ENCODE measurements around the gene POLN. TPM values are rescaled to one million over a fixed set of nuclear protein-coding genes. Genes with fewer than 3 reads are reported as not detected.

Gene POLN
- total RNA-seq, 1 experiment from 2014 or later, result 0.26 TPM

DNA sequence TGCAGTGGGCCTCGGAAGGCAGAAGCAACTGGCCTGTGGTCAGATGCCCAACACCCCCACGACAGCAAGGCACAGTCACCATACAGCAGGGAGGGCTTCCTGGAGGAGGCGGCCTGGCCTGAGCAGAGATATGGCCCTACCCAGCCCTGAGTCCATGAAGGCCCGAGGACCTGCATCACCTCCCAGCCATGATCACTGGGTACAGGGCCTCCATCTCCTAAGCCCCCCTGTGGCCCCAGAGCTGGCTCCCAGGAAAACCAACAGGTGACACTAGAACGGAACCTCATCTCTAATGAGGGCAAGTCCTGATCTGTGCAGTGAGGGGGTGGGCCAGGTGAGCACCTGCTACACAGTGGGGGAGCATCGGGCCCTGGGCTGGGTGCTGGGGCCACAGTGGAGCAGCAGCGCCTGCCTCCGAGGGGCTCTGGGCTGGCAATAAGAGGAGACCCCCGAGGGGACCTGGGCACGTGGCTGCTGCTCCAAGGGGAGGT lies 46.2 kb upstream of the POLN start:
- intact Hi-C loops (cut with micrococcal nuclease), result no loop called here
- POLR2A ChIA-PET (ENCODE audit: unreplicated experiment), result interaction anchor here (0.5 kb wide), 1 partner anchor 126 kb away, joined by 3 read pairs; no protein-coding TSS in a partner anchor
- no peaks in the 10 kb centered on the region for H3K9me3 ChIP-seq (ENCODE audit: low read length)

GRCh38 chr4:2287594-2287915 lies 45.6 kb upstream of the POLN start:
- Histone ChIP-seq H3K9me3 (ENCODE audit: low read length) (no peaks in the 10 kb centered on the region), H3K36me3 (ENCODE audit: low read depth, low read length) (no peaks in the 10 kb centered on the region), H3K27ac (ENCODE audit: low read length) (no peak overlapping the region), H3K27me3 (ENCODE audit: low read length) (no peaks in the 10 kb centered on the region), H3K79me2 (ENCODE audit: low read length) (no peaks in the 10 kb centered on the region), H3K4me2 (ENCODE audit: low read length) (no peak overlapping the region), H3K9me2 (replicated peaks; ENCODE audit: low read length) (no peaks in the 10 kb centered on the region), H3F3A (ENCODE audit: low read length, unreplicated experiment) (no peaks in the 10 kb centered on the region), H3K4me1 (ENCODE audit: insufficient read depth, low read length) (peaks cover 11% of the 10 kb centered on the region), H3K9ac (ENCODE audit: low read length) (no peak overlapping the region), H4K20me1 (ENCODE audit: low read length) (no peaks in the 10 kb centered on the region), H2AFZ (ENCODE audit: low read length) (no peak overlapping the region), H3K4me3 (ENCODE audit: low read length) (no peak overlapping the region)
- TF ChIP-seq CTCF (conservative IDR thresholded peaks at IDR 0.05; ENCODE audit: low read depth, low read length), result no peak
- TF ChIP-seq EZH2 (IDR thresholded peaks at IDR 0.05; ENCODE audit: low read length, unreplicated experiment), result no peak
- TF ChIP-seq EZH2phosphoT487 (IDR thresholded peaks at IDR 0.05; ENCODE audit: borderline replicate concordance, low read length), result no peak
- POLR2A ChIA-PET (ENCODE audit: unreplicated experiment), result interaction anchor here (0.5 kb wide), 1 partner anchor 126 kb away, joined by 3 read pairs; no protein-coding TSS in a partner anchor
- no TSS peak for BruUV-seq (replicated peaks)
- DNase-seq, result no peak
- CTCF ChIA-PET, result no interaction called here
- ATAC-seq, result no peak
- intact Hi-C loops (cut with micrococcal nuclease), result no loop called here

More for the DNA sequence above, 46.2 kb upstream of the POLN start:
- no peak overlapping the region for H3K4me2 ChIP-seq (ENCODE audit: low read length)
- no peaks in the 10 kb centered on the region for H3K27me3 ChIP-seq (ENCODE audit: low read length)
- H3K9ac ChIP-seq (ENCODE audit: low read length), result no peak overlapping the region
- no peak overlapping the region for H3K27ac ChIP-seq (ENCODE audit: low read length)
- H2AFZ ChIP-seq (ENCODE audit: low read length), result no peak overlapping the region
- no peaks in the 10 kb centered on the region for H3F3A ChIP-seq (ENCODE audit: low read length, unreplicated experiment)
- DNase-seq (no peak), ATAC-seq (no peak)
- TF ChIP-seq EZH2phosphoT487 (IDR thresholded peaks at IDR 0.05; ENCODE audit: borderline replicate concordance, low read length) (no peak), EZH2 (IDR thresholded peaks at IDR 0.05; ENCODE audit: low read length, unreplicated experiment) (no peak), CTCF (conservative IDR thresholded peaks at IDR 0.05; ENCODE audit: low read depth, low read length) (no peak)
- CTCF ChIA-PET, result no interaction called here
- H3K9me2 ChIP-seq (replicated peaks; ENCODE audit: low read length), result no peaks in the 10 kb centered on the region
- no peaks in the 10 kb centered on the region for H3K79me2 ChIP-seq (ENCODE audit: low read length)
- H3K4me3 ChIP-seq (ENCODE audit: low read length), result no peak overlapping the region
- peaks cover 11% of the 10 kb centered on the region for H3K4me1 ChIP-seq (ENCODE audit: insufficient read depth, low read length)
- no peaks in the 10 kb centered on the region for H3K36me3 ChIP-seq (ENCODE audit: low read depth, low read length)
- H4K20me1 ChIP-seq (ENCODE audit: low read length), result no peaks in the 10 kb centered on the region
- BruUV-seq (replicated peaks), result no TSS peak

DNA sequence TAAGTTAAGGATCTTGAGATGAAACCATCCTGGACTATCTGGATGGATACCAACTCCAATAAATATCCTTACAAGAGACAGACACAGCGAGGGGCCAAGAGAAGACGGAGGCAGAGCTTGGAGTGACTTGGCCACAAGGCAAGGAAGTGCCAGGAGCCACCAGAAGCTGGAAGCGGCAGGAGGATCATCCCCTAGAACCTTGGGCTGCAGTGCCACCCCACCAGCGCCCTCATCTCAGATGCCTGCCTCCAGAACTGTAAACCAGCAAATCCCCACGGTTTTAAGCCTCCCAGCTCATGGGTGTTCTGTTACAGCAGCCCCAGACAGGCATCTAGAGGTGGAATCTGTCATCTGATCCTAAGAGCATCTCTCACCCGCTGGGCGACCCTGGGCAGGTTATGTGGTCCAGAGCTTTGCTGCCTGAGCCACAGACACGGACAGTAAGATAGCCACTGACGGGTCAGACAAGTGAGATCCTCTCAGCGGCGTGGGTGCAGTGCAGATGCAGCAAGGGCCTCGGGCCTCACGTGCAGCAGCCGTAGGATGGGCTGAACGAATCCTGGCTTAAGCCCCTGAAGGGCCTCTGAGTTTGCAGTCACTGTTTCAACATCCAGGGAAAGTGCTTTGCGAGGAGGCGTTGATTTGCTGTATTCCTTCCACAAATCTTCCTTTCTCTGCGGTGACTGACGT lies 45.1 kb upstream of the POLN start:
- no peak overlapping the region for H3K4me2 ChIP-seq (ENCODE audit: low read length)
- H3K9me3 ChIP-seq (ENCODE audit: low read length), result no peaks in the 10 kb centered on the region
- H3K79me2 ChIP-seq (ENCODE audit: low read length), result no peaks in the 10 kb centered on the region
- no peaks in the 10 kb centered on the region for H3F3A ChIP-seq (ENCODE audit: low read length, unreplicated experiment)
- BruUV-seq (replicated peaks), result no TSS peak
- ChIA-PET CTCF (no interaction called here), POLR2A (ENCODE audit: unreplicated experiment) (no interaction called here)
- no peak for DNase-seq
- H3K27ac ChIP-seq (ENCODE audit: low read length), result no peak overlapping the region
- intact Hi-C loops (cut with micrococcal nuclease), result no loop called here
- TF ChIP-seq EZH2phosphoT487 (IDR thresholded peaks at IDR 0.05; ENCODE audit: borderline replicate concordance, low read length), result no peak
- TF ChIP-seq EZH2 (IDR thresholded peaks at IDR 0.05; ENCODE audit: low read length, unreplicated experiment), result no peak
- no peaks in the 10 kb centered on the region for H3K9me2 ChIP-seq (replicated peaks; ENCODE audit: low read length)
- no peaks in the 10 kb centered on the region for H3K27me3 ChIP-seq (ENCODE audit: low read length)
- no peaks in the 10 kb centered on the region for H3K36me3 ChIP-seq (ENCODE audit: low read depth, low read length)
- no peak overlapping the region for H2AFZ ChIP-seq (ENCODE audit: low read length)
- H4K20me1 ChIP-seq (ENCODE audit: low read length), result no peaks in the 10 kb centered on the region
- no peak overlapping the region for H3K4me3 ChIP-seq (ENCODE audit: low read length)
- H3K9ac ChIP-seq (ENCODE audit: low read length), result no peak overlapping the region
- H3K4me1 ChIP-seq (ENCODE audit: insufficient read depth, low read length), result peaks cover 11% of the 10 kb centered on the region
- no peak for ATAC-seq

Measured in PC-3 (cell line).